ENCODE measurements around the gene KSR1.
A peak's percentile ranks its signal among the peaks of the same experiment; 100 is the strongest.
"Not testable (repeated sequence)": the region's sequence is repeated elsewhere in the genome, so short reads cannot be mapped to it uniquely, and the experiment has no call there.

The KSR1 gene

GRCh38 chr17:27433521-27433920, 22.7 kb upstream of the KSR1 start:
- no peaks in the 10 kb centered on the region for H3K36me3 Mint-ChIP-seq (ENCODE audit: low read depth)
- H3K9me3 Mint-ChIP-seq: no peaks in the 10 kb centered on the region
- H3K27me3 Mint-ChIP-seq: no peaks in the 10 kb centered on the region
- intact Hi-C loops (cut with micrococcal nuclease): no loop called here
- no peak overlapping the region for H3K4me3 Mint-ChIP-seq
- no peaks in the 10 kb centered on the region for H3K4me1 Mint-ChIP-seq (ENCODE audit: low read depth)
- no peak overlapping the region for H3K27ac Mint-ChIP-seq

- H3K4me3 Mint-ChIP-seq; H3K27me3 Mint-ChIP-seq; H3K36me3 Mint-ChIP-seq (ENCODE audit: low read depth); H3K4me1 Mint-ChIP-seq (ENCODE audit: low read depth); H3K9me3 Mint-ChIP-seq; intact Hi-C loops (cut with micrococcal nuclease); H3K27ac Mint-ChIP-seq: not testable (repeated sequence)
Measured at GRCh38 chr17:27435431-27436070, 20.7 kb upstream of the KSR1 start.

GRCh38 chr17:27438348-27438998, 17.8 kb upstream of the KSR1 start:
- no peaks in the 10 kb centered on the region for H3K9me3 Mint-ChIP-seq

GRCh38 chr17:27439342-27439741, 16.9 kb upstream of the KSR1 start:
- peaks cover 4% of the 10 kb centered on the region for H3K27me3 Mint-ChIP-seq
- H3K27ac Mint-ChIP-seq: no peak overlapping the region
- no peak overlapping the region for H3K4me3 Mint-ChIP-seq
- no peaks in the 10 kb centered on the region for H3K36me3 Mint-ChIP-seq (ENCODE audit: low read depth)
- peaks cover 6% of the 10 kb centered on the region for H3K4me1 Mint-ChIP-seq (ENCODE audit: low read depth)
- intact Hi-C loops (cut with micrococcal nuclease): no loop called here
- no peaks in the 10 kb centered on the region for H3K9me3 Mint-ChIP-seq

More at GRCh38 chr17:27438348-27438998, 17.8 kb upstream of the KSR1 start:
- no peak overlapping the region for H3K27ac Mint-ChIP-seq
- no peaks in the 10 kb centered on the region for H3K36me3 Mint-ChIP-seq (ENCODE audit: low read depth)
- H3K27me3 Mint-ChIP-seq: peaks cover 4% of the 10 kb centered on the region
- H3K4me3 Mint-ChIP-seq: no peak overlapping the region
- intact Hi-C loops (cut with micrococcal nuclease): no loop called here
- H3K4me1 Mint-ChIP-seq (ENCODE audit: low read depth): peaks cover 6% of the 10 kb centered on the region

GRCh38 chr17:27442702-27443101, 13.5 kb upstream of the KSR1 start:
- peaks cover 10% of the 10 kb centered on the region for H3K4me1 Mint-ChIP-seq (ENCODE audit: low read depth)
- intact Hi-C loops (cut with micrococcal nuclease): no loop called here
- H3K4me3 Mint-ChIP-seq: no peak overlapping the region
- H3K9me3 Mint-ChIP-seq: no peaks in the 10 kb centered on the region
- H3K27ac Mint-ChIP-seq: no peak overlapping the region
- peaks cover 9% of the 10 kb centered on the region for H3K27me3 Mint-ChIP-seq
- H3K36me3 Mint-ChIP-seq (ENCODE audit: low read depth): no peaks in the 10 kb centered on the region

- Mint-ChIP-seq H3K27ac (no peak overlapping the region), H3K4me1 (ENCODE audit: low read depth) (peaks cover 10% of the 10 kb centered on the region), H3K9me3 (no peaks in the 10 kb centered on the region), H3K4me3 (no peak overlapping the region), H3K27me3 (peaks cover 9% of the 10 kb centered on the region), H3K36me3 (ENCODE audit: low read depth) (no peaks in the 10 kb centered on the region)
- intact Hi-C loops (cut with micrococcal nuclease): no loop called here
Measured at GRCh38 chr17:27443491-27443890, 12.8 kb upstream of the KSR1 start.

GRCh38 chr17:27445971-27446370, 10.3 kb upstream of the KSR1 start:
- Mint-ChIP-seq H3K27me3 (peaks cover 8% of the 10 kb centered on the region), H3K4me1 (ENCODE audit: low read depth) (peaks cover 18% of the 10 kb centered on the region), H3K9me3 (no peaks in the 10 kb centered on the region), H3K27ac (no peak overlapping the region), H3K4me3 (no peak overlapping the region), H3K36me3 (ENCODE audit: low read depth) (no peaks in the 10 kb centered on the region)
- intact Hi-C loops (cut with micrococcal nuclease): no loop called here

- intact Hi-C loops (cut with micrococcal nuclease): no loop called here
- peaks cover 18% of the 10 kb centered on the region for H3K4me1 Mint-ChIP-seq (ENCODE audit: low read depth)
- no peak overlapping the region for H3K4me3 Mint-ChIP-seq
Measured at GRCh38 chr17:27446569-27447301, 9.5 kb upstream of the KSR1 start.

GRCh38 chr17:27448534-27448933, 7.7 kb upstream of the KSR1 start:
- H3K36me3 Mint-ChIP-seq (ENCODE audit: low read depth); H3K9me3 Mint-ChIP-seq; H3K27ac Mint-ChIP-seq; intact Hi-C loops (cut with micrococcal nuclease); H3K4me3 Mint-ChIP-seq; H3K27me3 Mint-ChIP-seq: not testable (repeated sequence)
- peaks cover 12% of the 10 kb centered on the region for H3K4me1 Mint-ChIP-seq (ENCODE audit: low read depth)

More at GRCh38 chr17:27446569-27447301, 9.5 kb upstream of the KSR1 start:
- Mint-ChIP-seq H3K36me3 (ENCODE audit: low read depth) (no peaks in the 10 kb centered on the region), H3K27me3 (peaks cover 8% of the 10 kb centered on the region), H3K9me3 (no peaks in the 10 kb centered on the region), H3K27ac (no peak overlapping the region)

- Mint-ChIP-seq H3K27me3 (peaks cover 5% of the 10 kb centered on the region), H3K36me3 (ENCODE audit: low read depth) (no peaks in the 10 kb centered on the region), H3K9me3 (no peaks in the 10 kb centered on the region), H3K4me3 (no peak overlapping the region), H3K4me1 (ENCODE audit: low read depth) (peaks cover 12% of the 10 kb centered on the region), H3K27ac (peak overlapping the region; percentile 6)
- intact Hi-C loops (cut with micrococcal nuclease): no loop called here
Measured at GRCh38 chr17:27449541-27449940, 6.7 kb upstream of the KSR1 start.

GRCh38 chr17:27449988-27450387, 6.3 kb upstream of the KSR1 start:
- H3K4me1 Mint-ChIP-seq (ENCODE audit: low read depth): peaks cover 12% of the 10 kb centered on the region

GRCh38 chr17:27450416-27450815, 5.8 kb upstream of the KSR1 start:
- Mint-ChIP-seq H3K4me1 (ENCODE audit: low read depth) (peaks cover 12% of the 10 kb centered on the region), H3K9me3 (no peaks in the 10 kb centered on the region), H3K27me3 (peaks cover 8% of the 10 kb centered on the region), H3K27ac (no peak overlapping the region), H3K4me3 (no peak overlapping the region), H3K36me3 (ENCODE audit: low read depth) (no peaks in the 10 kb centered on the region)
- intact Hi-C loops (cut with micrococcal nuclease): loop anchor here (10.0 kb wide), 1 partner anchor 216 kb away; no protein-coding TSS in a partner anchor

More at GRCh38 chr17:27449988-27450387, 6.3 kb upstream of the KSR1 start:
- Mint-ChIP-seq H3K27ac (no peak overlapping the region), H3K9me3 (no peaks in the 10 kb centered on the region), H3K27me3 (peaks cover 6% of the 10 kb centered on the region), H3K4me3 (no peak overlapping the region), H3K36me3 (ENCODE audit: low read depth) (no peaks in the 10 kb centered on the region)
- intact Hi-C loops (cut with micrococcal nuclease): loop anchor here (10.0 kb wide), 1 partner anchor 215 kb away; no protein-coding TSS in a partner anchor

GRCh38 chr17:27451906-27452305, 4.3 kb upstream of the KSR1 start:
- H3K4me1 Mint-ChIP-seq (ENCODE audit: low read depth): peaks cover 8% of the 10 kb centered on the region
- peaks cover 2% of the 10 kb centered on the region for H3K36me3 Mint-ChIP-seq (ENCODE audit: low read depth)
- peaks cover 6% of the 10 kb centered on the region for H3K27me3 Mint-ChIP-seq
- no peak overlapping the region for H3K4me3 Mint-ChIP-seq
- intact Hi-C loops (cut with micrococcal nuclease): loop anchor here (10.0 kb wide), 1 partner anchor 217 kb away; no protein-coding TSS in a partner anchor
- no peak overlapping the region for H3K27ac Mint-ChIP-seq
- H3K9me3 Mint-ChIP-seq: no peaks in the 10 kb centered on the region

- Mint-ChIP-seq H3K27me3 (peaks cover 6% of the 10 kb centered on the region), H3K36me3 (ENCODE audit: low read depth) (peaks cover 7% of the 10 kb centered on the region), H3K9me3 (no peaks in the 10 kb centered on the region), H3K27ac (no peak overlapping the region), H3K4me1 (ENCODE audit: low read depth) (peaks cover 17% of the 10 kb centered on the region), H3K4me3 (no peak overlapping the region)
- intact Hi-C loops (cut with micrococcal nuclease): loop anchor here (10.0 kb wide), 1 partner anchor 218 kb away; no protein-coding TSS in a partner anchor
Measured at GRCh38 chr17:27452828-27453227, 3.4 kb upstream of the KSR1 start.
